Measurements from ENCODE around the gene FAM90A26. TPM values are rescaled to one million over a fixed set of nuclear protein-coding genes. Genes with fewer than 3 reads are reported as not detected.
"Not testable (repeated sequence)": the region's sequence is repeated elsewhere in the genome, so short reads cannot be mapped to it uniquely, and the experiment has no call there.

Gene FAM90A26
- total and polyA plus RNA-seq, 10 of the 15 experiments (the other 5 are each of a cell fraction or from before 2014, with no cell fraction given): not detected

DNA sequence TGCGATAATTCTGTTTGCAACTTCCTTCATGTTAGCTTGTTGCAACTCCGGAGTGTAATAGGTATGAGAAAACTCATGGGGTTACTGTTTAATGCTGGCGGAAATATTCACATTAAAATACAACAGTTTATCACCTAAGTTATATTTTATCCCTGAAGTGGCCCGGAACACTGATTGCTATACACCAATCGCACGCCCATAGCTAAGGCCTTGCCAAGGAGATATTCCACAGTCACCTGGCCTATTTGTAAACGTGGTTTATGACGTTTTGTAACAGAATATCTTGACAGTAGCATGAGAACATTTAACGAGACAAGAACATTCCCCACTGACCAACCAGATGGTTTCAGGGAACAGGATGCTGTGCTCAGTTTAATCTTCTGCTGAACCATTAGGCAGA, 23.2 kb upstream of the FAM90A26 start (continued):
- TF ChIP-seq, protein P1, sequence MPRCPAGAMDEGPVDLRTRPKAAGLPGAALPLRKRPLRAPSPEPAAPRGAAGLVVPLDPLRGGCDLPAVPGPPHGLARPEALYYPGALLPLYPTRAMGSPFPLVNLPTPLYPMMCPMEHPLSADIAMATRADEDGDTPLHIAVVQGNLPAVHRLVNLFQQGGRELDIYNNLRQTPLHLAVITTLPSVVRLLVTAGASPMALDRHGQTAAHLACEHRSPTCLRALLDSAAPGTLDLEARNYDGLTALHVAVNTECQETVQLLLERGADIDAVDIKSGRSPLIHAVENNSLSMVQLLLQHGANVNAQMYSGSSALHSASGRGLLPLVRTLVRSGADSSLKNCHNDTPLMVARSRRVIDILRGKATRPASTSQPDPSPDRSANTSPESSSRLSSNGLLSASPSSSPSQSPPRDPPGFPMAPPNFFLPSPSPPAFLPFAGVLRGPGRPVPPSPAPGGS (IDR thresholded peaks at IDR 0.05; ENCODE audit: borderline replicate concordance, insufficient read depth, low read depth, low read length, poor library complexity, severe bottlenecking): no peak
- TF ChIP-seq LARP7 (IDR thresholded peaks at IDR 0.05): no peak

DNA sequence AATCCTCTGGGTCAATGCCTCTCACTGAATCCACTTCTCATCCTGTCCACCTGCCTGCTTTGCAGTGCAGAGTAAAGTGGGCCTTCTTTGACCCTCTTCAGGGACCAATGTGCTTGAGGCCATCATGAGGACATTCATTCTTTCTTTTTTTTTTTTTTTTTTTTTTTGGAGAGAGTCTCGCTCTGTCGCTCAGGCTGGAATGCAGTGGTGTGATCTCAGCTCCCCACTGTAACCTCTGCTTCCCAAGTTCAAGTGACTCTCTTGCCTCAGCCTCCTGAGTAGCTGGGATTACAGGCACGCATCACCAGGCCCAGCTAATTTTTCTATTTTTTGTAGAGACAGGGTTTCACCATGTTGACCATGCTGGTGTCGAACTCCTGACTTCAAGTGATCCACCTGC, 22.8 kb upstream of the FAM90A26 start:
- H3K9me3 ChIP-seq (replicated peaks; ENCODE audit: control insufficient read depth, insufficient read depth, low read length); SMC1A ChIA-PET (ENCODE audit: uncharacterized antibody, unreplicated experiment); RAD21 ChIA-PET (ENCODE audit: unreplicated experiment); POLR2A ChIA-PET; ATAC-seq; BruUV-seq (replicated peaks); H3K36me3 ChIP-seq (ENCODE audit: control insufficient read depth in 2 of 2, insufficient read depth in 2 of 2, low read length in 1 of 2); DNase-seq (ENCODE audit: low read depth, low spot score); H2AFZ ChIP-seq (ENCODE audit: control insufficient read depth, low read depth, low read length); H3K27ac ChIP-seq (ENCODE audit: control insufficient read depth, insufficient read depth); H4K20me1 ChIP-seq (ENCODE audit: control insufficient read depth, insufficient read depth); H3K9ac ChIP-seq (ENCODE audit: control insufficient read depth, insufficient read depth, low read length); H3K79me2 ChIP-seq (ENCODE audit: control insufficient read depth, insufficient read depth, low read length); CTCF ChIA-PET; in situ Hi-C loops (cut with MboI); H3K4me2 ChIP-seq (ENCODE audit: control insufficient read depth, insufficient read depth); FAIRE-seq; H3K4me1 ChIP-seq (ENCODE audit: control insufficient read depth, insufficient read depth, low read length); H3K4me3 ChIP-seq; H3K27me3 ChIP-seq (replicated peaks in 1 of 2; ENCODE audit: control insufficient read depth in 2 of 2, insufficient read depth in 2 of 2, low read length in 1 of 2); intact Hi-C loops (cut with micrococcal nuclease; ENCODE audit: unreplicated experiment): not testable (repeated sequence)
- WGBS (ENCODE audit: insufficient coverage, insufficient replicate concordance, low lambda C conversion rate, missing lambda C conversion rate): 0% methylated on average over 2 of the region's 4 CpGs

DNA sequence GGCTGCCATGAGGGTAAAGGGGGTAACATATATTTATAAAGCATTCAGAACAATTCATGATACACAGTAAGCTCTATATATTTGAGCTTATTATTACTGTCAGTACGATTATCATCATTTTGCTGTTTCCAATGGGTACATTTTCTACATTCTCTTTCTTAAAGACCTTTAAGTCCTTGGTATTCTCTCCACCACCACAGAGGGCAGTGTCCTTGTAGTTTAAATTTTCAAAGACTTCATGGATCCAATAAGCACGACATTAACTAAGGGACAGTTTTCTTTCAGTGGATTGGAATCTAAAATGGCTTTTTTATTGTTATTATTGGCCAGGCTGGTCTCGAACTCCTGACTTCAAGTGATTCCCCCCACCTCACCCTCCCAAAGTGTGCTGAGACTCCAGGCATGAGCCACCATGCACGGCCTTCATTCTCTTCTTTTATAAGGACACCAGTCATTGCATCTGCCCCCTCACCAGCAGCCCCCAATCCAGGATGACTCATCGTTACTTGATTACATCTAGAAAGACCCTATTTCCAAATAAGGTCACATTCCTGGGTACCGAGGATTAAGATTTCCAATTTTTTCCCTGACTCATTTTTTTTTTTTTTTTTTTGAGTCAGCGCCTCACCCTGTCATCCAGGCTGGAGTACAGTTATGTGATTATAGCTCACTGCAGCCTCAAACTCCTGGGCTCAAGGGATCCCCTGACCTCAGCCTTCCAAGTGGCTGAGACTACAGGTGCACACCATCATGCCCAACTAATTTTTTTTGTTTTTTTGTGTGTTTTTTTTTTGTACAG, 21.4 kb upstream of the FAM90A26 start:
- H2AFZ ChIP-seq (ENCODE audit: control insufficient read depth, low read depth, low read length); H3K27me3 ChIP-seq (replicated peaks in 1 of 2; ENCODE audit: control insufficient read depth in 2 of 2, insufficient read depth in 2 of 2, low read length in 1 of 2); H3K9me3 ChIP-seq (replicated peaks; ENCODE audit: control insufficient read depth, insufficient read depth, low read length); POLR2A ChIA-PET; RAD21 ChIA-PET (ENCODE audit: unreplicated experiment); H4K20me1 ChIP-seq (ENCODE audit: control insufficient read depth, insufficient read depth); H3K4me2 ChIP-seq (ENCODE audit: control insufficient read depth, insufficient read depth); FAIRE-seq; in situ Hi-C loops (cut with MboI); H3K79me2 ChIP-seq (ENCODE audit: control insufficient read depth, insufficient read depth, low read length); CTCF ChIA-PET; BruUV-seq (replicated peaks); H3K9ac ChIP-seq (ENCODE audit: control insufficient read depth, insufficient read depth, low read length); SMC1A ChIA-PET (ENCODE audit: uncharacterized antibody, unreplicated experiment); H3K27ac ChIP-seq (ENCODE audit: control insufficient read depth, insufficient read depth); H3K36me3 ChIP-seq (ENCODE audit: control insufficient read depth in 2 of 2, insufficient read depth in 2 of 2, low read length in 1 of 2); H3K4me1 ChIP-seq (ENCODE audit: control insufficient read depth, insufficient read depth, low read length); ATAC-seq; DNase-seq (ENCODE audit: low read depth, low spot score); intact Hi-C loops (cut with micrococcal nuclease; ENCODE audit: unreplicated experiment); H3K4me3 ChIP-seq: not testable (repeated sequence)
- WGBS (ENCODE audit: insufficient coverage, insufficient replicate concordance, low lambda C conversion rate, missing lambda C conversion rate): 3% methylated on average over 5 of the region's 7 CpGs

DNA sequence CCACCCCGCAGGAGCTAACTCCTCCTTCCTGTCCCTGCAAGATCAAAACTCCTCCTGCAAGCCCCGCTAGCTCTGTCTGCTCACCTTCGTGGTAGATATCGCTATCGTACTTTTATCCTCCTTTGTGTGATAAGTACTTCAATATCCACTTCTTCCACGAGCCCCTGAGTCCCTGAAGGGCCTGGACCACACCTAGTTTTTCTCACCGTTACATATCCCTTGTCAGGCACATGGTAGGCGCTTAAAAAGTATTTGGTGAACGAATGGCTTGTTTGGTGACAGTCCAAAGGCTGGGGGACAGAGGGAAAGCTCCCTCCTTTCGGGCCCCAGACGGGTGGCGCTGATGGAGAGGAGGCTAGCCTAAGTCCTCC, 18.4 kb upstream of the FAM90A26 start:
- SMC1A ChIA-PET (ENCODE audit: uncharacterized antibody, unreplicated experiment); ATAC-seq; H3K36me3 ChIP-seq (ENCODE audit: control insufficient read depth in 2 of 2, insufficient read depth in 2 of 2, low read length in 1 of 2); H3K79me2 ChIP-seq (ENCODE audit: control insufficient read depth, insufficient read depth, low read length); RAD21 ChIA-PET (ENCODE audit: unreplicated experiment); H3K27ac ChIP-seq (ENCODE audit: control insufficient read depth, insufficient read depth); DNase-seq (ENCODE audit: low read depth, low spot score); CTCF ChIA-PET; H3K9me3 ChIP-seq (replicated peaks; ENCODE audit: control insufficient read depth, insufficient read depth, low read length); intact Hi-C loops (cut with micrococcal nuclease; ENCODE audit: unreplicated experiment); in situ Hi-C loops (cut with MboI); H3K4me3 ChIP-seq; H2AFZ ChIP-seq (ENCODE audit: control insufficient read depth, low read depth, low read length); H3K4me1 ChIP-seq (ENCODE audit: control insufficient read depth, insufficient read depth, low read length); H3K4me2 ChIP-seq (ENCODE audit: control insufficient read depth, insufficient read depth); POLR2A ChIA-PET; H4K20me1 ChIP-seq (ENCODE audit: control insufficient read depth, insufficient read depth); FAIRE-seq; H3K27me3 ChIP-seq (replicated peaks in 1 of 2; ENCODE audit: control insufficient read depth in 2 of 2, insufficient read depth in 2 of 2, low read length in 1 of 2); BruUV-seq (replicated peaks); H3K9ac ChIP-seq (ENCODE audit: control insufficient read depth, insufficient read depth, low read length): not testable (repeated sequence)
- WGBS (ENCODE audit: insufficient coverage, insufficient replicate concordance, low lambda C conversion rate, missing lambda C conversion rate): 31% methylated on average over 11 of the region's 12 CpGs
